Measurements from ENCODE around the gene ORC3.
A peak's percentile ranks its signal among the peaks of the same experiment; 100 is the strongest.

Gene ORC3

DNA sequence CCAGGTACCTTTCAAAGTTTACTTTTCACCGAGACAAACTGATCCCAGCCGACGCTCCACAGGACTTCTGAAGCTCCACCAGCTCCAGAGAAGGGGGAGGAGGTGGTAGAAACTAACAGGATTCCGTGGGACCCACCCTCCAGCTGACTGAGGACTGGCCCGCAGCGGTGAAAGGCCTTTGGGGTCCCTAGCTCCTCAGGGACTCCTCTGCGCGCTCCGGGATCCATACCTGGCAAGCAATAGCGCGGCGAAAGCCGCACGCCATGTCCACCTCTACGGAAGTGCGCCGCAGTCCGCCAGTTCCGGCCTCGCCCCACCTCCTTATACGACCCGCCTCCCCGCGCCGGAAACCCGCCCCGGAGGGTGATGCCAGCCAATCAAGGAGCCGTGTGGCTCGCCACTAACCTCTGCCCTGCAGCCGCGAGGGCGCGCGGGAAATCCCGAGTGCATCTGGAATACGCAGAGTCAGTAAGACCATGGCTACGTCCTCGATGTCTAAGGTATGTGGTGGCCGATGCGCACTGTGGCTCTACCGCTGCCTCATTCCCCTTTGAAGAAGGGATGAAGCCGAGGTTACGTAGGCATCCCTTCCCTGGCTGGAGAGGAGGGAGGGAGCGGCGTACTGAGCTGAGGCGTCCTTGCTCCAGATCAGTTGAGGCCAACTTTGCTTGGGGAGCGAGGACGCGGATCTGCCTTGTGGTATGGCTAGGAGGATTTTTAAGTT lies at the start of gene ORC3, which contains the start of gene RARS2:
ORC3 (plus strand) TSS at position 443 of the 724 bp plus-strand sequence; CDS start at position 477, 34 bp downstream.
RARS2 (minus strand) TSS at position 295 of the 724 bp plus-strand sequence; CDS start at position 265, 30 bp downstream.
- DNase-seq: peak; percentile 88

DNA sequence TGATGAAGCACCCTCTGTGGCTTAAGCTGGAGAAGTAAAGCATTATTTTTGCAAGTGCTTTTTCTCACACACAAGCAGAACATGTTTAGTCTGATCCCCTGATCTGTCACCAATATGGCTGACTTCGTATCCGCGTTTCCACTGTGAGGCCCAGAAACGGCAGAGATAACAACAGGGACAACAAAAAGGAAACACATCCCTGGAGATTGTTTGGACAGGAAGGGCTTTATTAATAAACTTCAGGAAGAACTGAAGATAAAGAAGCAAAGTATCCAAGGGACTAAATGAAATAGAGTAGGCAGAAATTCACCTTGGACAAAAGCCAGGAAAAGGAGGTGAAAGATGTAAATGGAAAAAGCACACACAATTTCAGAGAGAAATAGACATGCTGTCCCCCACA lies 49.4 kb upstream of the ORC3 start:
- no peak for DNase-seq

DNA sequence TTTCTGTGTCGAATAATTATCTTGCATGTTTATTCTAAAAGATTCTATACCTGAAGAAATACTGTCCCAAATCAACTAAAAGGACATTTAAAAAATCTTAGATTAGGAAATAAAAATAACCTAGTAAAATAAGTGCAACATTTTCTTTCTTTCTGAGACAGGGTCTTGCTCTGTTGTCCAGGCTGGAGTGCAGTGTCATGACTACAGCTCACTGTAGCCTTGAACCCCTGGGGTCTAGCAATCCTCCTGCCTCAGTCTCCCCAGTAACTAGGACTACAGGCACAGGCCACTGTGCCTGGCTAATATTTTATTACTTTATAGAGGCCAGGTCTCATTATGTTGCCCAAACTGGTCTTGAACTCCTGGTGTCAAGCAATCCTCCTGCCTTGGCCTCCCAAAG lies 48.9 kb upstream of the ORC3 start:
- no peak for DNase-seq

DNA sequence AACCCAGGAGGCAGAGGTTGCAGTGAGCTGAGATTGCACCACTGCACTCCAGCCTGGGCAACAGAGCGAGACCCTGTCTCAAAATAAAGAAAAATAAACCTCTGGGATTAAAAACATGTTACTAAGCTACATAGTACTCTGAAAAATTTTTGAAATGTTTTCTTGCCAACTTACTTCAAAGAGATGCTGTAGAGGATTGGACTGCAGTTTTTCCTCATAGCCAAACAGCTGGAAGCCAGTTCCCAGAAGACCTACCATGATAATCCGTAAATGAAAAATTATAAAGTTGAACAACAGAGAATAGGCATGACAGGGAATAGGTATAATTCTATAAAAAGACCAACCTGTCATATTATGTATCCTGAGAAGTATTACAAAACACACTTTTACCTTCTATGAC lies 48.2 kb upstream of the ORC3 start:
- DNase-seq: no peak

- no peak for DNase-seq
Measured at GRCh38 chr6:87543696-87544473, 46.0 kb upstream of the ORC3 start.

GRCh38 chr6:87544474-87544735 lies 45.5 kb upstream of the ORC3 start:
- no peak for DNase-seq

GRCh38 chr6:87551799-87552198 lies 38.1 kb upstream of the ORC3 start:
- no peak for DNase-seq

- no peak for DNase-seq
Measured at GRCh38 chr6:87553159-87553765, 36.7 kb upstream of the ORC3 start.

DNA sequence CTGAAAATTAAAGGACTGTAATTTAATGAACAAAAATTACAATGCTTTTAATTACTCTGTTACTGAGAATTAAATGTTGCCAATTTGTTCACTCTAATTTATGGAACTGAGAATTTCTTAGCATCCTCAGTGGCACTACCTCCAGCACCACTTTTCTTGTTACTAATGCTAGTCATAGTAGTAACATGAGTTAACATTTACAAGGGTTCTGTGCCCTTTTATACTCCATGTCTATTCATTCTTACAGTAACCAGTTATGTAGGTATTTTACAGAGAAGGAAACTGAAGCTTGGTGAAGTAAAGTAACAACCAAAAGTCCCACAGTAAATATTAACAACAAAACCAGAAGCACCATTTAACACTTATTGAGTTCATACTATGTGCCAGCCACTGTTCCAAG lies 34.4 kb upstream of the ORC3 start:
- no peak for DNase-seq

GRCh38 chr6:87558446-87558845 lies 31.5 kb upstream of the ORC3 start:
- no peak for DNase-seq

DNA sequence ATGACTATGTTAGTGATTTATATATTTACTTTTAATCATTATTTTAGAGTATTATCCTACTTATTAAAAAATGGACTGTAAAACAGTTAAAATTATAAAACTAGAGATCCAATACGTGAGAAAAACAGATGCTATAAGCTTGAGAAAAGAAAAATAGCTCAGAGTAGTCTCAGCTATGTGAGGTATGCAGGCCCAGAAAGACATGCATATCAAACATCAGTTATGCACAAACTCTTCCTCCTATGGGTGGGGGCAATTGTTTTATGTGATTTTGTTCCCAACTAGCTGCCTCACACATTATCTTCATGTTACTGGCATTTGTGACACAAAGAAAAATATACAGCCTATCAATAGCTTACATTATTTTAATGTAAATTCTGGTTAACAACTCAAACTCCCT lies 28.9 kb upstream of the ORC3 start:
- no peak for DNase-seq

DNA sequence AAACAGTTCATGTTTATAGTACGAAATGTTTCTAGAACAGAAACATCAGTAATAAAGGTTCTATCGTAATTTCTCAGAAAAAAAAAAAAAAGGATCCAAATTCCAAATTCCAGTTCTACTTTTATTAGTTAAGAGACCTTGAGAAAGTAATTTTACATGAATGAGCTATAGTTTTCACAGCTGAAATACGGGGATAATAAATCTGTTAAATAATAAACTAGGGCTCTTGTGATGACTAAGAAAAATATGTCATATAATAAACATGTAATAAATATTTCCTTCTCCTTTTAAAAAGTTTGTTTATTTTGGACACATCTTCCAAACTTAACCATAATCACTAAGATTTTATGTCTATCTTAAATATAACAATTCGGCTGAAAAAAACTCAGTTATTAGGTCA lies 17.9 kb upstream of the ORC3 start:
- DNase-seq: no peak

DNA sequence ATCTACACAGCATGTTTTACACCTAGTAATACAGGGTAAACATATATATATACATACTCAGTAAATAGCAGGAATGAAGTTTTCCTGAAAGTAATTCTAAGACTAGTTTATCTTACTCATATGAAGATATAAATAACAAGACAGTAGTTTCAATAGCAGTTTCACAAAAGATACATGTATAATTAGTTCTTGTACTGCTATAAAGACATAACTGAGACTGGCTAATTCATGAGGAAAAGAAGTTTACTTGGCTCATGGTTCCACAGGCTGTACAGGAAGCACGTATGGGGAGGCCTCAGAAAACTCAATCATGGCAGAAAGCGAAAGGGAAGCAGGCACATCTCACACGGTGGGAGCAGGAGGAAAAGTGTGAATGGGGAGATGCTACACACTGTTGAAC lies 17.1 kb upstream of the ORC3 start:
- no peak for DNase-seq

DNA sequence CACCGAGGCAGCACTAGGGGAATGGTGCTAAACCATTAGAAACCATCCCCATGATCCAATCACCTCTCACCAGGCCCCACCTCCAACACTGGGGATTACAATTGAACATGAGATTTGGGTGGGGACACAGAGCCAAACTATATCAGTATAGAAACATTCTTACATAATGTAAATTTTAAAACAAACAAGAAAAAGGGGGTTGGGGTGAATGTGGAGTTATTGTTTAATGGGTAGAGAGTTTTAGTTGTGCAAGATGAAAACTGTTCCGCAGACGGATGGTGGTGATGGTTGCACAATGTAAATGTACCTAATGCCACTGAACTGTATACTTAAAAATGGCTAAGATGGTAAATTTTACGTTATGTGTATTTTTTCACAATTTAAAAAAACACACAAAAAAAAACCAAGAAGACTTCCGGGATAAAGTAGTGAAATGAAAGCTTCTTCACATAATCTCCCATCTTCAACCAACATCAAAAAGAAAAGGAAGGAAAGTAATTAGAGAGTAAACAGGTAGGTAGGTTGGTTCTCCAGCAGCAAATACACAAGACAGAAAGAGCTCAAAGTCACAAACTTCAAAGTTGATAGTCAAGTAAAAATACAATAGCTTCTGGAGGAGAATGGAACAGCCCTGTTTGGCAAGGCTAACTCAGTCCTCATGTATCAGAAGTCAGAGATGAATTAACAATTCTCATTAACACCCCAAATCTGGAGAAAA lies 16.5 kb upstream of the ORC3 start:
- DNase-seq: no peak

GRCh38 chr6:87574237-87574804 lies 15.6 kb upstream of the ORC3 start:
- no peak for DNase-seq

GRCh38 chr6:87575423-87575822 lies 14.5 kb upstream of the ORC3 start:
- no peak for DNase-seq

DNA sequence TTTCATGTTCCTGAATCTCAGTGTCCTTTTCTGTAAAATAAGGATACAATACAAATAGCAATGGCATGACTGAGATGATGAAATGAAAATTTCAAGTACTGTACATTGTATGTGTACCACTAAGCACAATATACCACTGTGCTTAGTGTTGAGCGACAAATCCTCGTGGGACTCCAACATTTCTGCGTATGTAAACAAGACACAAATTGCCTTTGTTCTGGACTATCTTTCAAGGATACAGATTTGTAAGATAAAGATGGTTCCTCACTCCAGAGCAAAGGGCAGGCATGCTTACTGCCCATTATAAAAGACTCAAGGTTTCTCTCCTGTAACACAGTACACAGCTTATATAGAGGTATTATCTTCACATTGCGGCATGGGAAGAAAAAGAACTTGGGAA lies 6.1 kb upstream of the ORC3 start:
- no peak for DNase-seq

- no peak for DNase-seq
Measured at GRCh38 chr6:87586371-87587077, 3.4 kb upstream of the ORC3 start.

GRCh38 chr6:87588756-87589407 lies 1.1 kb upstream of the ORC3 start:
- DNase-seq: no peak

DNA sequence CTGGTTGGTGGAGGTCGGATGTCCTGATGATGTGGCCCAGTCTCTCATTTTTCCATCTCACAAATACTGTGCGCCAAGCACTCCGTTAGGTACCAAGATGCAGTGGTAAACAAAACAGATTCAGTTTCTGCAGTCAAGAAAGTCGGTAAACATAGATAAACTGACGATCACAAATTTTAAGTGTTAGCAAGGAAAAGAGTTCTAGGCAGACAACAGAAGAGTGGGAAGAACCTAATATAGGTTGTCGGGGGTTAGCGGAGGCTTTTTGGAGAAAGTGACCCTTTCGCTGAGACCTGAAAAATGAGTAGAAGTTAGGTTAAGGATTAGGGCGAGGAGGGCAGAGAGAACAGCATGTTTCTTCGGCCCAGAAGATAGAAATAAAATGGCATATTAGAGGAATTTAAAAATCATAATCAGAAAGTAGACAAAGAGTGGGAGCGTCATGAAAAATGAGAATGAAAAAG lies 514 bp downstream of the ORC3 start:
- DNase-seq: no peak

DNA sequence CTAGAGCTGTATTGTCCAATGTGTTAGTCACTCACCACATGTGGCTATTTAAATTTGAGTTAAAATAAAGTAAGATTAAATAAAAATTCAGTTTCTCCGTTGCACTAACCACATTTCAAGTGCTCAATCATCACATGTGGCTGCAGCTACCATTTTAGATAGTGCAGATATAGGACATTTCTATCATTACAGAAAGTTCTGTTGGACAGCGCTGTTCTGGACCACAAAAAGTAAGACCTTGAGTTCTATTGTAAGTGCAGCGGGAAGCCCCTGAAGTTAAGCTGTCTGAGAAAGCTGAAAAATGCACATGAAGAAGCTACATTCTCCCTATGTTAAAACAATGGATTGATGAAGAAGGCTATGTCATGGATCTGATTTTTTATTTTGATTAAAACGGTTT lies 1.1 kb downstream of the ORC3 start:
- no peak for DNase-seq

DNA sequence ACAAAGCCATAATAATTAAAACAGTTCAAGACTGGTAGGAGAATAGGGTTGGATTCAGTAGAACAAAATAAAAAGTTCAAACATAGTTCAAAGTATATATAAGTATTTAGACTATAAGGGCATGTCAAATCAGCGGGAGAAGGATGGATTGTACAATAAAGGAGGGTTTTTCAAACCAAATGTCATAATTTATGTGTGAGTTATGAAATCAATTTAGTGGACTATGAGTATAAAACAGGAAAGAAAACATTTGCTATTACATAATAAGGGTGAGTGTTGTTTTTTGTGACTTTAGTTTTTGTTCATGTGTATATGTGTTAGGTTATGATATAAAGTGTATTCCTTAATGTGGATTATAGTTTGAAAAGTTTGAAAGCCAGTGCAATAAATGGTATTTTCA lies 10.6 kb downstream of the ORC3 start:
- DNase-seq: no peak

Measured in NCI-H1092 (cell line).